Endothelial cell of umbilical vein (primary cell): ENCODE data around the gene CACNB4. TPM values are rescaled to one million over a fixed set of nuclear protein-coding genes. Genes with fewer than 3 reads are reported as not detected.

Source experiments
- BruUV-seq: library from RNA; stranded (reverse); fragments of 400-500 nt; replicated peaks from 2 replicates; lab custom pipeline; 2021; lab: Mats Ljungman, UMichigan
- CTCF ChIA-PET: fragments of 300-600, 350-600 bp; sonication (Branson Sonifier 250); formaldehyde crosslinking; loops from one replicate; lab custom pipeline; 2021; ENCODE audit warnings: antibody characterized with exemption, inconsistent platforms; lab: Charles Lee
- POLR2A ChIA-PET: fragments of 300-600, 350-600 bp; sonication (Branson Sonifier 250); formaldehyde crosslinking; loops from one replicate; lab custom pipeline; 2021; ENCODE audit warnings: antibody characterized with exemption, inconsistent platforms; lab: Charles Lee
- DNase-seq: peaks from one replicate; pipeline ENCODE4 v3.0.0-alpha.2; 2011; ENCODE audit warnings: low read depth, low spot score
- FAIRE-seq: peaks from 2 replicates; lab custom pipeline; 2011; peaks lifted over from hg19 to GRCh38; lab: Jason Lieb, UNC
- H2AFZ ChIP-seq: 2 replicates; pipeline ENCODE4 v1.6.0; 2012; ENCODE audit warnings: low read depth, low read length, control low read depth, inconsistent platforms
- H3K27ac ChIP-seq: 2 replicates; pipeline ENCODE4 v1.5.1; 2011; ENCODE audit warnings: low read depth, mild to moderate bottlenecking, control low read depth, low read length, moderate library complexity; ENCODE audit not compliant: insufficient read depth
- H3K27me3 ChIP-seq, 2 experiments: 2 replicates each; pipeline versions ENCODE4 v1.6.0 to v1.6.1; 2011; ENCODE audit warnings: low read length in 2 of 2, mixed read lengths in 1 of 2; ENCODE audit not compliant: control insufficient read depth in 2 of 2, insufficient read depth in 2 of 2
- H3K36me3 ChIP-seq, 2 experiments: 2 replicates in 1 of 2; 3 replicates in 1 of 2; pipeline ENCODE4 v1.5.1; 2011; ENCODE audit warnings: low read length in 2 of 2, mild to moderate bottlenecking in 1 of 2, moderate library complexity in 1 of 2; ENCODE audit not compliant: control insufficient read depth in 2 of 2, insufficient read depth in 2 of 2; ENCODE audit errors: extremely low read depth in 1 of 2
- H3K4me1 ChIP-seq: 3 replicates; pipeline ENCODE4 v1.5.1; 2011; ENCODE audit warnings: mild to moderate bottlenecking, low read length; ENCODE audit not compliant: control insufficient read depth, insufficient read depth; ENCODE audit errors: extremely low read depth
- H3K4me2 ChIP-seq: 2 replicates; pipeline ENCODE4 v1.6.1; 2011; ENCODE audit warnings: low read length, control low read depth, mixed read lengths; ENCODE audit not compliant: insufficient read depth
- H3K4me3 ChIP-seq, 3 experiments: fragments of 200-600 bp in 1 of 3; sonication (generic), shearing (Covaris generic) in 1 of 3; replicated peaks in 1 of 3; 2 replicates each; pipeline ENCODE4 v1.5.1; 2011 to 2016; ENCODE audit warnings: control low read depth in 3 of 3, low read length in 3 of 3, mild to moderate bottlenecking in 2 of 3, inconsistent platforms in 1 of 3, low read depth in 1 of 3, moderate library complexity in 1 of 3; ENCODE audit not compliant: insufficient read depth in 1 of 3
- H3K79me2 ChIP-seq: 2 replicates; pipeline ENCODE4 v1.6.0; 2012; ENCODE audit warnings: low read length, inconsistent platforms; ENCODE audit not compliant: control insufficient read depth, insufficient read depth
- H3K9ac ChIP-seq: replicated peaks from 2 replicates; pipeline ENCODE3; 2011; ENCODE audit warnings: low read length, control low read depth; ENCODE audit not compliant: insufficient read depth; ENCODE audit errors: extremely low read depth
- H3K9me1 ChIP-seq: replicated peaks from 3 replicates; pipeline ENCODE4 v1.6.0; 2011; ENCODE audit warnings: mild to moderate bottlenecking, low read length; ENCODE audit not compliant: control insufficient read depth, insufficient read depth; ENCODE audit errors: extremely low read depth
- H3K9me3 ChIP-seq: replicated peaks from 2 replicates; pipeline ENCODE4 v1.5.1; 2012; ENCODE audit warnings: low read length, inconsistent platforms; ENCODE audit not compliant: control insufficient read depth, insufficient read depth
- H4K20me1 ChIP-seq: replicated peaks from 2 replicates; pipeline ENCODE3; 2011; ENCODE audit warnings: mild to moderate bottlenecking, low read length; ENCODE audit not compliant: control insufficient read depth, insufficient read depth; ENCODE audit errors: extremely low read depth
- CTCF ChIP-seq, 2 donors: IDR thresholded peaks; 1 replicate in 1 of 2; 2 replicates in 1 of 2; pipeline ENCODE4 v1.5.1; 2011; ENCODE audit warnings: low read length in 2 of 2, mild to moderate bottlenecking in 2 of 2, moderate library complexity in 2 of 2, control low read depth in 1 of 2, inconsistent platforms in 1 of 2, low read depth in 1 of 2; ENCODE audit not compliant: insufficient read depth in 1 of 2; ENCODE audit errors: extremely low read depth in 1 of 2
- EZH2 ChIP-seq: IDR thresholded peaks from 2 replicates; pipeline ENCODE4 v1.6.1; 2012; ENCODE audit warnings: borderline replicate concordance, low read depth, mild to moderate bottlenecking, moderate library complexity, low read length, inconsistent platforms; ENCODE audit not compliant: severe bottlenecking
- FOS ChIP-seq: IDR thresholded peaks from 2 replicates; pipeline ENCODE4 v1.6.1; 2011; ENCODE audit warnings: mild to moderate bottlenecking, low read length, moderate library complexity, borderline replicate concordance; ENCODE audit not compliant: insufficient read depth
- GATA2 ChIP-seq: IDR thresholded peaks from 2 replicates; pipeline ENCODE4 v1.7.0; 2011; ENCODE audit warnings: low read depth, mild to moderate bottlenecking, moderate library complexity, mixed read lengths, low read length; ENCODE audit not compliant: insufficient read length, insufficient read depth
- JUN ChIP-seq: IDR thresholded peaks from 2 replicates; pipeline ENCODE4 v1.6.1; 2011; ENCODE audit warnings: borderline replicate concordance, low read depth; ENCODE audit not compliant: insufficient read length, insufficient read depth
- MYC ChIP-seq: IDR thresholded peaks from one replicate; pipeline ENCODE4 v1.6.1; 2011; ENCODE audit warnings: mild to moderate bottlenecking, low read depth, low read length
- POLR2A ChIP-seq: IDR thresholded peaks from 2 replicates; pipeline ENCODE4 v1.6.1; 2012; ENCODE audit warnings: low read depth, mild to moderate bottlenecking, control low read depth, low read length
- POLR2AphosphoS5 ChIP-seq: IDR thresholded peaks from 2 replicates; pipeline ENCODE4 v1.6.1; 2012; ENCODE audit warnings: low read depth, mild to moderate bottlenecking, control low read depth, low read length, moderate library complexity; ENCODE audit not compliant: insufficient read depth
- dilution Hi-C: fragments of 300-500 bp; cut with MboI; formaldehyde crosslinking; loops from one replicate; pipeline ENCODE4 v1.15.0; 2019; ENCODE audit warnings: low sequenced_read_pairs; ENCODE audit not compliant: extremely low pct_ligation_motif_present
- intact Hi-C: fragments of 100-400 bp; cut with micrococcal nuclease; formaldehyde crosslinking; loops from one replicate; pipeline ENCODE4 v1.10.0; 2022
- polyA plus RNA-seq, 4 experiments: library from polyadenylated mRNA; depleted of rRNA in 3 of 4; stranded (reverse) in 3 of 4; unstranded in 1 of 4; fragments of >200 nt; gene quantifications; 2 replicates each; pipeline versions ENCODE4 v1.2.1 to v1.2.3, GENCODE V29; 2011 to 2012; ENCODE audit warnings: missing spikeins in 1 of 4
- total RNA-seq: library from RNA; stranded (reverse); gene quantifications from 2 replicates; pipeline ENCODE4 v1.2.3, GENCODE V29; 2021
- TF ChIP-seq, protein P1 (sequence below): IDR thresholded peaks from 2 replicates; pipeline ENCODE4 v1.6.1; 2011; ENCODE audit not compliant: insufficient read depth, insufficient read length

The CACNB4 gene
- total and polyA plus RNA-seq, 2 donors (not counting 3 experiments of a cell fraction or from before 2014, with no cell fraction given) = 0.23 to 0.58 TPM

DNA sequence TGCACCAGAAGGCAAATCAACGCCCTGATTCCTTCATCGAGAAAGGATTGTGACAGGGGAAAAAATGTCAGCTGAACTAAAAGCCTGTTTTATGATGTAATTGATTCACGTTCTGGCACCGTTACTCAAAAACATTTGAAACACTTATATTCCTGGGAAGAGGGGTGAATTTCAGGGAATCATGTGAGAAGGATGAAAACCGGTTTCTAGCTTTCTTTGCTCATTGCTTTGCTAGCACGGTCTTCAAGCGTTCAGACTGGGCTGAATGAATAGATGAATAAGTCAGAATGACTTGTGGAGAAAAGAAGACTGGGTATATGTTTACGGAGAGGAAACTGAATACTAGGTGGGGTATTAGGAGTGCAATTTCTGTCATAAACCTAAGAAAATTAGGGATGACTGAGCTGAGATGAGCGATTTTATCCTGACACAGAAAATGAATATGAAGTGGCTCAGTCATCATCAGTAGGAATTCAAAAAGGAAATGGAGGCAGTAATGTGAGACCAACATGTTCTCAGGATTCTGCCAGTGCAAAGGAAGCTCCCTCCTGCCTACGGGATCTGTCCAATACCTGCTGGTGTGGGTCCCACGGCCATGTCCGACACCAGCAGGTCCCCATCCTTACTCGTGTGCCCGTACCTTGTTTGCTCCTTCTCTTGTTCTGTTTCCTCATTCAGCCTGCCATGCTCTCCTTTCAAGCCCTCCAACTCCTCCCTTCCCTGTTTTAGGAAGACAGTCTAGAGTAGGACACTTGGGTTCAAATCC lies 146.0 kb downstream of the CACNB4 start:
- Histone ChIP-seq H3K27me3 (peaks cover 12 to 13% of the 10 kb centered on the region in 2 experiments), H3K79me2 (no peaks in the 10 kb centered on the region), H3K4me2 (no peak overlapping the region), H3K9ac (no peak overlapping the region), H2AFZ (no peak overlapping the region), H3K36me3 (no peaks in the 10 kb centered on the region), H3K9me1 (no peaks in the 10 kb centered on the region), H3K4me1 (no peaks in the 10 kb centered on the region), H4K20me1 (no peaks in the 10 kb centered on the region), H3K27ac (no peak overlapping the region), H3K9me3 (no peaks in the 10 kb centered on the region), H3K4me3 (no peak overlapping the region)
- ChIA-PET CTCF (interaction anchor here (0.9 to 1.4 kb wide), 3 partner anchors 146 to 315 kb away, joined by 3 read pairs; no protein-coding TSS in a partner anchor), POLR2A (no interaction called here)
- FAIRE-seq (no peak), DNase-seq (no peak)
- BruUV-seq = no TSS peak
- dilution Hi-C loops (no loop called here), intact Hi-C loops (no loop called here)
- TF ChIP-seq CTCF (IDR thresholded peaks at IDR 0.05; ENCODE audit: extremely low read depth in 1 of 2, insufficient read depth in 1 of 2, low read depth in 1 of 2, low read length in 2 of 2) = no peak
- TF ChIP-seq, protein P1, sequence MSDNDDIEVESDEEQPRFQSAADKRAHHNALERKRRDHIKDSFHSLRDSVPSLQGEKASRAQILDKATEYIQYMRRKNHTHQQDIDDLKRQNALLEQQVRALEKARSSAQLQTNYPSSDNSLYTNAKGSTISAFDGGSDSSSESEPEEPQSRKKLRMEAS = no peak
- no peak for TF ChIP-seq MYC
- no peak for TF ChIP-seq JUN
- TF ChIP-seq POLR2A = no peak
- TF ChIP-seq FOS = no peak
- no peak for TF ChIP-seq EZH2
- TF ChIP-seq POLR2AphosphoS5 = no peak
- no peak for TF ChIP-seq GATA2
